HepG2 (cell line): ENCODE results near the gene LRRC25. TPM values are rescaled to one million over a fixed set of nuclear protein-coding genes. Genes with fewer than 3 reads are reported as not detected.

Experiments used
- CEBPZ ChIP-seq: IDR thresholded peaks from 2 replicates; pipeline ENCODE4 v1.6.1; 2012; ENCODE audit warnings: low read length, improper control_type of control experiment
- CENPBD1 ChIP-seq: sonication (generic); formaldehyde crosslinking; IDR thresholded peaks from 2 replicates; pipeline ENCODE4 v1.8.0; 2022; ENCODE audit warnings: missing genetic modification reagents, low read depth, mild to moderate bottlenecking, borderline replicate concordance
- DZIP1 ChIP-seq: sonication (generic); formaldehyde crosslinking; IDR thresholded peaks from 2 replicates; pipeline ENCODE4 v1.5.0; 2020; ENCODE audit warnings: mild to moderate bottlenecking, missing genetic modification reagents
- ERF ChIP-seq: IDR thresholded peaks from 2 replicates; pipeline ENCODE4 v1.6.1; 2018; ENCODE audit warnings: missing biosample characterization, missing genetic modification reagents
- IRF2 ChIP-seq: IDR thresholded peaks from 2 replicates; pipeline ENCODE4 v1.6.1; 2018; ENCODE audit warnings: missing genetic modification reagents, missing compliant biosample characterization
- NPAS2 ChIP-seq: sonication (generic); formaldehyde crosslinking; IDR thresholded peaks from 2 replicates; pipeline ENCODE4 v1.8.0; 2022; ENCODE audit warnings: mild to moderate bottlenecking, missing genetic modification reagents, borderline replicate concordance
- ONECUT2 ChIP-seq: sonication (generic); formaldehyde crosslinking; IDR thresholded peaks from 2 replicates; pipeline ENCODE4 v1.4.0; 2020; ENCODE audit warnings: missing genetic modification reagents
- PATZ1 ChIP-seq: sonication (generic); formaldehyde crosslinking; IDR thresholded peaks from 2 replicates; pipeline ENCODE4 v1.4.0; 2020; ENCODE audit warnings: missing genetic modification reagents
- SP5 ChIP-seq: IDR thresholded peaks from 2 replicates; pipeline ENCODE4 v1.6.1; 2016; ENCODE audit warnings: low read depth, borderline replicate concordance
- TIGD3 ChIP-seq: sonication (generic); formaldehyde crosslinking; IDR thresholded peaks from 2 replicates; pipeline ENCODE4 v1.5.1; 2020; ENCODE audit warnings: mild to moderate bottlenecking, missing genetic modification reagents, borderline replicate concordance
- ZBTB8A ChIP-seq: sonication (generic); formaldehyde crosslinking; IDR thresholded peaks from 2 replicates; pipeline ENCODE4 v1.4.0; 2020; ENCODE audit warnings: mild to moderate bottlenecking, low read depth, missing genetic modification reagents, borderline replicate concordance
- ZFP90 ChIP-seq: sonication (generic); formaldehyde crosslinking; IDR thresholded peaks from 2 replicates; pipeline ENCODE4 v1.8.0; 2022; ENCODE audit warnings: missing genetic modification reagents, mild to moderate bottlenecking, inconsistent platforms, borderline replicate concordance
- ZNF83 ChIP-seq: sonication (generic); formaldehyde crosslinking; IDR thresholded peaks from 2 replicates; pipeline ENCODE4 v1.4.0; 2020; ENCODE audit warnings: missing genetic modification reagents, mild to moderate bottlenecking, borderline replicate concordance
- ZNF839 ChIP-seq: sonication (generic); formaldehyde crosslinking; IDR thresholded peaks from 2 replicates; pipeline ENCODE4 v1.4.0; 2020; ENCODE audit warnings: missing genetic modification reagents, mild to moderate bottlenecking, borderline replicate concordance
- ZXDC ChIP-seq: sonication (generic); formaldehyde crosslinking; IDR thresholded peaks from 2 replicates; pipeline ENCODE4 v1.5.0; 2020; ENCODE audit warnings: mild to moderate bottlenecking, missing genetic modification reagents
- polyA plus RNA-seq, 8 experiments: library from polyadenylated mRNA; depleted of rRNA in 3 of 8; stranded (reverse) in 7 of 8; unstranded in 1 of 8; fragments of >200 nt; fragmentation: Illumina TruSeq in 4 of 8; extraction: Trizol in 4 of 8; gene quantifications; 2 replicates each; pipeline versions ENCODE4 v1.2.1 to v1.2.3, GENCODE V29; 2011 to 2016; ENCODE audit warnings: low read depth in 4 of 8, missing spikeins in 1 of 8, mixed read lengths in 1 of 8; ENCODE audit not compliant: insufficient read depth in 1 of 8
- total RNA-seq, 5 experiments: library from RNA; depleted of rRNA; stranded (reverse); fragments of >200 nt; fragmentation: Illumina TruSeq; extraction: Trizol; gene quantifications; 2 replicates each; pipeline ENCODE4 v1.2.3, GENCODE V29; 2016; ENCODE audit warnings: low read depth in 1 of 5

Gene LRRC25
- total and polyA plus RNA-seq, 2 of the 13 experiments (the other 11 are each of a cell fraction or from before 2014, with no cell fraction given): 0.13 to 0.53 TPM

- TF ChIP-seq ZXDC (CRISPR knock-in tag) (no peak), ZNF839 (CRISPR knock-in tag) (no peak), ERF (CRISPR knock-in tag) (0 out of 2 replicates have a peak, but pooled peaks have one; percentile 16), ONECUT2 (CRISPR knock-in tag) (no peak), PATZ1 (CRISPR knock-in tag) (peak; percentile 35; the same call in 1 of the 2 replicates), NPAS2 (CRISPR knock-in tag) (no peak), TIGD3 (CRISPR knock-in tag) (no peak), ZNF83 (CRISPR knock-in tag) (no peak), CEBPZ (no peak), SP5 (no peak), DZIP1 (CRISPR knock-in tag) (no peak), ZBTB8A (CRISPR knock-in tag) (no peak), ZFP90 (CRISPR knock-in tag) (no peak), IRF2 (CRISPR knock-in tag) (no peak), CENPBD1 (CRISPR knock-in tag) (no peak)
Measured at GRCh38 chr19:18396471-18397241, 766 bp downstream of the LRRC25 start (continued).
